Right renal pelvis (tissue), 4 donors: ENCODE results near the gene GRIK4. TPM values are rescaled to one million over a fixed set of nuclear protein-coding genes. Genes with fewer than 3 reads are reported as not detected.

Experiments
- DNase-seq, 4 donors: peaks; one replicate each; pipeline ENCODE4 v3.0.0-alpha.2; 2013; ENCODE audit warnings: low read depth in 4 of 4, low spot score in 3 of 4, missing footprints in 1 of 4
- polyA plus RNA-seq, 4 donors: library from polyadenylated mRNA; unstranded; fragments of 120-200 nt; gene quantifications; one replicate each; pipeline ENCODE4 v1.2.1, GENCODE V29; 2013; ENCODE audit not compliant: insufficient read length in 4 of 4

Gene GRIK4
- polyA plus RNA-seq, 4 donors: 0.96 to 1.4 (median 1.2) TPM

GRCh38 chr11:120867024-120867423 is 355.5 kb downstream of the GRIK4 start:
- no peak for DNase-seq

- DNase-seq: no peak
Measured at GRCh38 chr11:120867531-120867930, 356.0 kb downstream of the GRIK4 start.

GRCh38 chr11:120867988-120868387 is 356.4 kb downstream of the GRIK4 start:
- DNase-seq: no peak

GRCh38 chr11:120869097-120869496 is 357.5 kb downstream of the GRIK4 start:
- no peak for DNase-seq

- DNase-seq: no peak
Measured at GRCh38 chr11:120869516-120870011, 358.0 kb downstream of the GRIK4 start.

- no peak for DNase-seq
Measured at GRCh38 chr11:120871194-120871593, 359.6 kb downstream of the GRIK4 start.

GRCh38 chr11:120871924-120872323 is 360.4 kb downstream of the GRIK4 start:
- DNase-seq: no peak

GRCh38 chr11:120873966-120874735 is 362.6 kb downstream of the GRIK4 start:
- DNase-seq: no peak

GRCh38 chr11:120875986-120876385 is 364.4 kb downstream of the GRIK4 start:
- no peak for DNase-seq

- DNase-seq: no peak
Measured at GRCh38 chr11:120877746-120878365, 366.3 kb downstream of the GRIK4 start.

- DNase-seq: no peak
Measured at GRCh38 chr11:120878781-120879180, 367.2 kb downstream of the GRIK4 start.

- DNase-seq: no peak
Measured at GRCh38 chr11:120880498-120881175, 369.1 kb downstream of the GRIK4 start.

GRCh38 chr11:120881596-120881995 is 370.0 kb downstream of the GRIK4 start:
- DNase-seq: no peak

GRCh38 chr11:120882175-120882574 is 370.6 kb downstream of the GRIK4 start:
- DNase-seq: no peak

GRCh38 chr11:120883404-120884080 is 372.0 kb downstream of the GRIK4 start:
- no peak for DNase-seq

- DNase-seq: no peak
Measured at GRCh38 chr11:120884154-120885020, 372.8 kb downstream of the GRIK4 start.

GRCh38 chr11:120890609-120891320 is 379.2 kb downstream of the GRIK4 start:
- no peak for DNase-seq

- no peak for DNase-seq
Measured at GRCh38 chr11:120893440-120894201, 382.1 kb downstream of the GRIK4 start.
